ENCODE results near the gene AJAP1.

AJAP1 gene

GRCh38 chr1:4786055-4786454, 131.6 kb downstream of the AJAP1 start:
- DNase-seq: no peak
- Histone ChIP-seq H3K36me3 (replicated peaks) (no peaks in the 10 kb centered on the region), H3K27me3 (replicated peaks) (no peaks in the 10 kb centered on the region), H3K4me3 (ENCODE audit: low read depth, low read length) (no peak overlapping the region), H3K27ac (no peak overlapping the region)
- TF ChIP-seq CTCF (IDR thresholded peaks at IDR 0.05; ENCODE audit: low read depth, low read length, missing control alignments): no peak
- in situ Hi-C loops (cut with HindIII; ENCODE audit: low pct_ligation_motif_present, low sequenced_read_pairs): no loop called here

GRCh38 chr1:4787551-4787950, 133.1 kb downstream of the AJAP1 start:
- no peaks in the 10 kb centered on the region for H3K27me3 ChIP-seq (replicated peaks)
- H3K36me3 ChIP-seq (replicated peaks): no peaks in the 10 kb centered on the region
- TF ChIP-seq CTCF (IDR thresholded peaks at IDR 0.05; ENCODE audit: low read depth, low read length, missing control alignments): no peak
- no peak for DNase-seq
- no peak overlapping the region for H3K4me3 ChIP-seq (ENCODE audit: low read depth, low read length)
- in situ Hi-C loops (cut with HindIII; ENCODE audit: low pct_ligation_motif_present, low sequenced_read_pairs): no loop called here
- H3K27ac ChIP-seq: no peak overlapping the region

- H3K36me3 ChIP-seq (replicated peaks): no peaks in the 10 kb centered on the region
- no peak for DNase-seq
- H3K4me3 ChIP-seq (ENCODE audit: low read depth, low read length): no peak overlapping the region
- no peaks in the 10 kb centered on the region for H3K27me3 ChIP-seq (replicated peaks)
- H3K27ac ChIP-seq: no peak overlapping the region
- no peak for TF ChIP-seq CTCF (IDR thresholded peaks at IDR 0.05; ENCODE audit: low read depth, low read length, missing control alignments)
- in situ Hi-C loops (cut with HindIII; ENCODE audit: low pct_ligation_motif_present, low sequenced_read_pairs): no loop called here
These were observed 138.2 kb downstream of the AJAP1 start for GRCh38 chr1:4792565-4792964.

DNA sequence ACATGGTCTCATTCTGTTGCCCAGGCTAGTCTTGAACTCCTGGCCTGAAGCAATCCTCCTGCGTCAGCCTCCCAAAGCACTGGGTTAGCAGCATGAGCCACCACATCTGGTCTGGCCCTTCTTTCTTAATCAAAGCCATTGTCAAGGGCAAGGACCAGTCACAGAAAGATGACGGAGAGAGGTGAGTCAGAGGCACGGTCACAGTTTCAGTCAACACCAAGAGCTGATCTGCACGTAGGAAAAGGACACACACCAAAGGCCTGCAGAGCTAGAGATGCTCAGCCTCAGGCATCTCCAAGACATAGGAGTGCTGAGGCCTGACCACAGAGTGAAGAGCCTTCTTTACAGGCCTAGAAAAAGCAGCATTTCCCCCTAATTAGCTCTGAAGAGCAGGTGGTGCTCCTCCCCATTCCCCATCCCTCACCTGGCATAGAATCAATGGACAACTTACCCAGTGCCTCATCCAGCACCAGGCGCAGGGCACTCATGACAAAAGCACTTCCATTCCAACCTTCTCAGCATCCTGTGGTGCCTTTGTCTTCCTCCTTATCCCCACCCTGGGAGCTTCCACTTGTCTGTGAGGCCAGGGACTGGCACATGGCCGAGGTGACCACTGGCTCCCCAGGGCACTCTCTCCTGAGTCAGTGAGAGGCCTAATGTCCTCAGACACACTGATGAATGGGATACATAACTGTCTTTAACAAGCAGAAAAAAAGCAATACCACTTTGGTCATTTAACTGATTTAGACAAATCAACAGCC, 139.8 kb downstream of the AJAP1 start:
- Histone ChIP-seq H3K27me3 (replicated peaks) (no peaks in the 10 kb centered on the region), H3K36me3 (replicated peaks) (no peaks in the 10 kb centered on the region), H3K27ac (no peak overlapping the region), H3K4me3 (ENCODE audit: low read depth, low read length) (no peak overlapping the region)
- in situ Hi-C loops (cut with HindIII; ENCODE audit: low pct_ligation_motif_present, low sequenced_read_pairs): no loop called here
- DNase-seq: no peak
- no peak for TF ChIP-seq CTCF (IDR thresholded peaks at IDR 0.05; ENCODE audit: low read depth, low read length, missing control alignments)

GRCh38 chr1:4796161-4797015, 142.0 kb downstream of the AJAP1 start:
- Histone ChIP-seq H3K27ac (no peak overlapping the region), H3K27me3 (replicated peaks) (no peaks in the 10 kb centered on the region), H3K4me3 (ENCODE audit: low read depth, low read length) (no peak overlapping the region), H3K36me3 (replicated peaks) (no peaks in the 10 kb centered on the region)
- in situ Hi-C loops (cut with HindIII; ENCODE audit: low pct_ligation_motif_present, low sequenced_read_pairs): no loop called here
- TF ChIP-seq CTCF (IDR thresholded peaks at IDR 0.05; ENCODE audit: low read depth, low read length, missing control alignments): no peak
- no peak for DNase-seq
